Esophagus squamous epithelium (tissue), 5 donors: Measurements from ENCODE around the gene NRAP. TPM values are rescaled to one million over a fixed set of nuclear protein-coding genes. Genes with fewer than 3 reads are reported as not detected.

ENCODE experiments used
- DNase-seq: peaks from one replicate; lab custom pipeline; 2025; lab: John Stamatoyannopoulos, UW
- H3K27ac ChIP-seq, 4 donors: fragments of 200-600 bp; sonication (generic); one replicate each; pipeline ENCODE4 v1.5.1; 2016 to 2019; ENCODE audit warnings: mild to moderate bottlenecking in 1 of 4
- H3K27me3 ChIP-seq, 4 donors: fragments of 200-600 bp; sonication (generic); 1 replicate in 3 of 4; 2 replicates in 1 of 4; pipeline versions ENCODE4 v1.5.1 to v1.6.0; 2017 to 2021; ENCODE audit warnings: antibody characterized with exemption in 1 of 4
- H3K36me3 ChIP-seq, 3 donors: fragments of 200-600 bp; sonication (generic); one replicate each; pipeline ENCODE4 v1.5.1; 2016 to 2019
- H3K4me1 ChIP-seq, 3 donors: fragments of 200-600 bp; sonication (generic); one replicate each; pipeline ENCODE4 v1.5.1; 2017 to 2019
- H3K4me3 ChIP-seq, 4 donors: fragments of 200-600 bp; sonication (generic); 1 replicate in 3 of 4; 2 replicates in 1 of 4; pipeline ENCODE4 v1.5.1; 2016 to 2019; ENCODE audit warnings: mild to moderate bottlenecking in 2 of 4, moderate library complexity in 1 of 4
- H3K9me3 ChIP-seq, 3 donors: fragments of 200-600 bp; sonication (generic); one replicate each; pipeline ENCODE4 v1.5.1; 2016 to 2019
- CTCF ChIP-seq, 6 experiments: fragments of 450-650 bp in 4 of 6; fragments of 200-600 bp in 2 of 6; sonication (generic) in 2 of 6; IDR thresholded peaks; one replicate each; pipeline ENCODE4 v1.5.1; 2016 to 2019; ENCODE audit warnings: antibody characterized with exemption in 6 of 6, mild to moderate bottlenecking in 4 of 6, moderate library complexity in 4 of 6
- POLR2A ChIP-seq, 4 donors: fragments of 450-650 bp; IDR thresholded peaks; one replicate each; pipeline ENCODE4 v1.6.1; 2017; ENCODE audit warnings: antibody characterized with exemption in 4 of 4, mild to moderate bottlenecking in 4 of 4, moderate library complexity in 3 of 4
- WGBS, 2 donors: methylation state at CpG; one replicate each; pipeline ENCODE4 v1.1.5; 2018; 5-methylcytosine and 5-hydroxymethylcytosine counted together
- intact Hi-C: fragments of 100-400 bp; cut with DNase I; formaldehyde crosslinking; loops from one replicate; pipeline ENCODE4 v1.15.0; 2022
- total RNA-seq, 4 donors: library from RNA; depleted of rRNA; stranded (reverse); fragments of >200 nt; gene quantifications; one replicate each; pipeline ENCODE4 v1.1.0, GENCODE V29; 2016
- donor health status: DM: yes; HTN: yes; CAD: no.

Gene NRAP
- total RNA-seq, 4 donors from 2014 or later, result 0.08 TPM; not detected in 3

GRCh38 chr10:113625461-113626186, 38.2 kb downstream of the NRAP start:
- Histone ChIP-seq H3K4me3 (no peak overlapping the region), H3K27me3 (peaks cover 0 to 25% (median 0%) of the 10 kb centered on the region in 4 donors), H3K27ac (no peak overlapping the region), H3K36me3 (no peaks in the 10 kb centered on the region), H3K9me3 (no peaks in the 10 kb centered on the region), H3K4me1 (no peaks in the 10 kb centered on the region)
- TF ChIP-seq CTCF (IDR thresholded peaks at IDR 0.05) (no peak), POLR2A (IDR thresholded peaks at IDR 0.05) (no peak)
- no peak for DNase-seq
- intact Hi-C loops, result no loop called here
- WGBS, 2 donors, result 60 to 73% methylated on average over 4 to 9 of the region's 10 CpGs

DNA sequence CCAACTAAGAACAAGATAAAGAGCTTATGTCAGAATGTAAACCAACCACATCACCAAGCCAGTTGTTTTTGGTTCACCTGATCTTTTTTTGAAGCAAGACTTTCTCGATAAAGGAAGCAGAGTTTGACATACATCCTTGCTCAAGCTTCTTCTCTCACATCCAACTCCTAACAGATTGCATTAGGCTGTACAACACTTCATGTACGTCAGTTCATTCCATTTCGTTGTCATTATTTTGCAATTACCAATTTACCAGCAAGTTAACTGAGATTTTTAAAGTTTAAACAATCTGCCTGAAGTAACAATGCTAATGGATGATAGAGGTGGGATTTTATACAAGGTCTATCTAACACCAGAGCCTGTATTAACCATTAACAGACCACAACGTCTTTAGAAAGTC, 41.0 kb downstream of the NRAP start:
- peaks cover 0 to 53% (median 0%) of the 10 kb centered on the region in 4 donors for H3K27me3 ChIP-seq
- 79 to 84% methylated on average over 4 of the region's 4 CpGs for WGBS, 2 donors
- no peaks in the 10 kb centered on the region for H3K36me3 ChIP-seq
- no peak for TF ChIP-seq POLR2A (IDR thresholded peaks at IDR 0.05)
- TF ChIP-seq CTCF (IDR thresholded peaks at IDR 0.05), result no peak
- H3K27ac ChIP-seq, result no peak overlapping the region
- no peak for DNase-seq
- H3K4me1 ChIP-seq, result no peaks in the 10 kb centered on the region
- H3K9me3 ChIP-seq, result no peaks in the 10 kb centered on the region
- intact Hi-C loops, result no loop called here
- H3K4me3 ChIP-seq, result no peak overlapping the region

DNA sequence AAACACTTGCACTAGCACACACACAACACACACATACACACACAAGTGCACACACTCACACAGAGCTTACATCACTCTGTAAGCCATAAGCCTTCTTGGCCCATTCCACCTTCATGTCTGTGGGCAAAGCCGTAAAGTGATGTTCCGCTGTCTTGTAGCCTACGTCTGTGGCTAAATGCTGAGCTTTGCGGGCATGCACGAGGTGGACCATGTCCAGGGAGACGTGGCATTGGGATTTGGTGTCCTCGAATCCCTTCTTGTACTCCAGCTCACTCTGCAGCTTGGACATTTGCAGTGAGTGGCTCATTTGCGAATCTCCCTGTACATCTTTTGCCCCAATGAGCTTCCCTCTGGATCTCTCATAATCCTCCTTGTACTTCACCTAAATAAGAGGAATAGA, 42.0 kb downstream of the NRAP start:
- Histone ChIP-seq H3K36me3 (no peaks in the 10 kb centered on the region), H3K27me3 (peaks cover 0 to 57% (median 0%) of the 10 kb centered on the region in 4 donors), H3K9me3 (no peaks in the 10 kb centered on the region), H3K27ac (no peak overlapping the region), H3K4me3 (no peak overlapping the region), H3K4me1 (no peaks in the 10 kb centered on the region)
- TF ChIP-seq CTCF (IDR thresholded peaks at IDR 0.05) (no peak), POLR2A (IDR thresholded peaks at IDR 0.05) (no peak)
- 77 to 84% methylated on average over 8 of the region's 8 CpGs for WGBS, 2 donors
- intact Hi-C loops, result no loop called here
- DNase-seq, result no peak

DNA sequence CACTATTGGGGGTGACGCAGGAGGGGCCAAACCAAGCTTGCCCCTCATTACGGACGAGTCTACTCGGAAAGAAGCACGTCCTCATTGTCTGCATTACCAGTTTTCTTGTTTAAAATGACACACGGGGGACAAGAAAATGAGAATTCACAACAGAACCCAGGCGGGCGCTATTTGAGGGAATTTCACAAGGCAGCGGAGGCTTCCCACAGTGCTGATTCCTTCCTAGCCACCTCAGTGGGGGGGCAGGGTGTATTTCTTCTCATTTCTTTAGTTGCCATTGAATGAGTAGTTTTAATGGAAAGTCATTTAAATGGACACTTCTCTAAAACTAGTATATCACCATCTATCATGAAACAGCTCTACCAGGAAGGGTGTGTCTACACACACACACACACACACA, 42.9 kb downstream of the NRAP start:
- intact Hi-C loops, result no loop called here
- Histone ChIP-seq H3K27ac (no peak overlapping the region), H3K9me3 (no peaks in the 10 kb centered on the region), H3K4me3 (no peak overlapping the region), H3K36me3 (no peaks in the 10 kb centered on the region), H3K4me1 (no peaks in the 10 kb centered on the region), H3K27me3 (peaks cover 0 to 57% (median 0%) of the 10 kb centered on the region in 4 donors)
- no peak for DNase-seq
- WGBS, 2 donors, result 86 to 89% methylated on average over 9 of the region's 9 CpGs
- no peak for TF ChIP-seq POLR2A (IDR thresholded peaks at IDR 0.05)
- no peak for TF ChIP-seq CTCF (IDR thresholded peaks at IDR 0.05)

DNA sequence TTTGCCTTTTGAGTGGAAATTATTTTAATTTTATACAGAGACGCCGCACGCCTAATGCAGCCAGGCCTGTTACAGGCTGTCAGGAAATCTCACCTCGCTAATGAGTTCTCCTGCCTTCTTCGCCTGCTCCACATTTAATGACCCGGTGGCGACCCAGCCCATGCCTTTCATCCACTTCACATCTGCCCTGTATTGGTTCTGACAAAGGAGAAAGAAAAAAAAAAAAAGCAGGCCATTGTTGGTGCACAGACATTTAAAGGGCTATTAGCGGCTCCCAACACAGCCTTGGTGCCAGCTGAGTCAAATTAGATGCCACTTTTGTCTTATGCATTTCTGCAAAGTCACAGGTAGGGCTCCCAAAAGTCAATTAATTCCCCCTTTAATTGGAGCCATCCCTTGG, 43.3 kb downstream of the NRAP start:
- Histone ChIP-seq H3K27ac (no peak overlapping the region), H3K4me3 (no peak overlapping the region), H3K9me3 (no peaks in the 10 kb centered on the region), H3K36me3 (no peaks in the 10 kb centered on the region), H3K27me3 (peaks cover 0 to 58% (median 0%) of the 10 kb centered on the region in 4 donors), H3K4me1 (no peaks in the 10 kb centered on the region)
- TF ChIP-seq POLR2A (IDR thresholded peaks at IDR 0.05), result no peak
- TF ChIP-seq CTCF (IDR thresholded peaks at IDR 0.05), result no peak
- WGBS, 2 donors, result 66 to 79% methylated on average over 7 to 8 of the region's 8 CpGs
- intact Hi-C loops, result no loop called here
- DNase-seq, result no peak
